Ramos (cell line): Measurements from ENCODE around the gene VTI1A.

ENCODE experiments used
- in situ Hi-C: fragments of 300-500 bp; cut with MboI; formaldehyde crosslinking; loops from one replicate; pipeline ENCODE4 v1.14.3; 2022; ENCODE audit warnings: low sequenced_read_pairs; ENCODE audit not compliant: unreplicated experiment

Gene VTI1A

DNA sequence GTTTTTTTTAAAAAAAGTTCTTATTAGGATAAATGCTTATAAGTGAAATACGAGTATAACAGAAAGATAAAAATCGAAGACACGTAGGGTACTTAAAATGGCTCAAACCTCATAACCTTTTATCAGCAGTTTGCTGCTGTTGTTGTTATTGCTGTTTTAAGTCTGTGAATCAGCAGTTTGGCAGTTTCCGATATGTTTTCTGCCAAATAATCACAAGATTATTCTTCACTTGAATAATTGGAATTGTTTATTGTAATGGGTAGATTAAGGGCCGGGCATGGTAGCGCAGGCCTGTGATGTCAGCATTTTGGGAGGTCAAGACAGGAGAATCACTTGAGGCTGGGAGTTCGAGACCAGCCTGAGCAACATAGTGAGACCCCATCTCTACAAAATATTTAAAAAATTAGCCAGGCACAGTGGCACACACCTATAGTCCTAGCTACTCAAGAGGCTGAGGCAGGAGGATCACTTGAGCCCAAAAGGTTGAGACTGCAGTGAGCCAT lies 177.6 kb downstream of the VTI1A start:
- in situ Hi-C loops, result no loop called here

DNA sequence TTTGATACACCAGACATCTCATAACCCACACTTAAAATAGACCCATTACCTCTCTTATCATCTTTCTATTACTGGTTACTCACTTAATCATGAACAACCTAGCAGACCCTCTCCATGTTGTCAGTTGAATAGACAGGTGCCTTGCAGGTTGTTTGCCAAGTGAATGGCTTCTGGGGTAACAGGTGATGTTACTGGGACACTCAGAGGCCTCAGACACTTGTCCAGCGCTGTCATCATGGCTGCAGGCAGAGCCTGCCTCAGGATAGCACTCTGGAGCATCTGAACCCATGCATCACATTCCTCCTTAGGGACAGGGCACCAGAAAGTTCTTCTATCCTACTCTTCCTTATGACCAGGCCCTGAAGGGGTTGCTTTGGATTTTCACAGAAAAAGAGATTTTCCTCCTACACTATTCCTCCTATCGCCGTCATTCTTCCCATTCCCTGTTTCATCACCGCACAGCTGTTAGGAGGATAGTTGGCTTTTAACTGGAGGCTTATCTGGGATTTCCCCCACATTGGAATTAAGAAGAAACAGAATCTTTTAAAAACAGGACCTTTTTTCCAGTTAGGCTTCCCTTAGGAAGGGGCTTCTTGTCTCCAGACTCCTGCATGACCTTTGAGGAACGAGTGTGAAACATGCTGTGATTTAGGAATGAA lies 182.1 kb downstream of the VTI1A start:
- in situ Hi-C loops, result no loop called here

DNA sequence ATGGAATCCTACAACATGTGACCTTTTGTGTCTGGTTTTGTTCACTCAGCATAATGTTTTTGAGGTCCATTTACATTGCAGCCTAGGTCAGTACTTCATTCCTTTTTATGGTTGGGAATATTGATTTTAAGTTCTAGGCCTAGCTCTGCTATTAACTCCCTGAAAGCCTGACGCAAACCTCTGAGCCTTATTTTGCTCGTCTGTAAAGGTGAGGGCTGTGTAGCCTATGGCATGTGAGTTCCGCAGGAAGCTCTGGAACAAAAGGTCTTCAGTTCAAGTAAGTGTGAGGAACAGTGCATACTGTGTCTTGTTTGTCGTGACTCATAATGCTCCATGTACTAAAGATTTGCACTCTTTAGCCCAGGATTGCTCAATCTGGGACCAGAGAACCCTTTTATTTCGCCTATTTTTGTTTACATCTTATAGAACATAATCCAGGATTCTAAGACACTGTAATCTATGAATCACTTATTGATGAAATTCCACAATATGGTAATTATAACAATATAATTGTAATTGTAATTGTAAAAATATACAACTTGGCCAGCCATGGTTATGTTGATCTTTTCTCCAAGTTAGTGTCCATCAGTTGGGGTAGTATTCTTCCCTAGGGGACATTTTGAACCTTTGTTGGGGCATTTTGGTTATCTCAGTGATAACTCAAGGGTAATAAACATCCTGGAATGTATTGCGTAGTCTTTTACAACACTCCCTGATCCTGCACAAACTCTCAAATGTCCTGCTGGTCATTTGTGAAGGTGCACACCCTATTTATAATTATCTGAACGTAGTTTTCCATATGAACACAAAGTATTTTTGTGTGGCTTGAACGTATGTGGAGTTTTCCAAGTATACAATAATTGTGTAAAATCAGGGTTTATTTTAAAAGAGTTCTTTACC lies 184.7 kb downstream of the VTI1A start:
- in situ Hi-C loops, result no loop called here

DNA sequence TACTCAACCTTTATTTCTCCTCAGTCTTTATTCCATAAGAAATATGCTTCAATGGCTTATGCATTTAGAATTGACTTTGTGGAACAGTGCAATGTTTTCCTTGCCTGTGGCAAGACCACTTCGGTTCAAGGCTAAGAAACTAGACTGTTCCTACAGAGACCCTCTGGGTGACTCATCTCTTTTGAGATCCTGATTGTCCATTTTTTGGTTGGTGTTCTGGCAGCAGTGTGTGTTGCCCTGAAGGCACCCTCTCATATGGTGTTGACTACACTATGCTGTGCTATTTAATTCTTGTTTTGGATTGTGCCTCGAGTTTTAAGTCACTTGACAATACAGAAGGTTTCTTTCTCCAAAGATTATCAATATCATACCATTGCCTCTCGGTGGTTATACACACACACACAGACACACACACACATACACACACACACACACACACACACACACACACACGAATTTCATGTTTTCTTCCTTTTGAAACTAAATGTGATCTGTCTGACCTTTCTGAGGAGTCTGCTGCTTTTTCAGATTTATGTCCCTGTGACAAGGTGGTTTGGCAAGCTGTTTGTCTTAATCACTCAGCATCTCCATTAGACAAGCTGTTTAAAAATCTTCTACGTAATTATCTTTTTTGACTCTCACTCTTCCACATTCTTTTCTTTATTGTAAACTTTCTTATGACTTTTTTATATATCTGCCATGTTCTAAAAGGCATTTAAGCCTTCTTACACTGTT lies 187.2 kb downstream of the VTI1A start:
- in situ Hi-C loops, result no loop called here

DNA sequence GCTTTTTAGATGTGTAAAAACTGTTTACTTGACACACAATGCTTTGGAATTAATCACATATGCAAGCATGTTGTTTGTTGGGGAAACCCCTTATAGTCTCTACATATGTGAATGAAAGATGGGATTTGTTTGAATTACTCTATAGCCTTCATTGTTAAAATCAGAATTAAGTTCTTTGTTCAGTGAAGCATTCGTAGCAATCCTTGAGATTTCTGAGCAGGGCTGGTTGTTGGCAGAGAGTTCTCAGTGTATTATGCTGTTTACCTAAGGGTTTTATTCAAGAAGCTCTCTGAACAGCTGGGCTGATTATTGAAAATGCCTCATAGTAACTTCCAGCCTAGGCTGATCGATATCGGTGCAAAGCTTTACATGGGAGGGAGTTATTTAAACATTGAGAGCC lies 190.9 kb downstream of the VTI1A start:
- in situ Hi-C loops, result no loop called here

DNA sequence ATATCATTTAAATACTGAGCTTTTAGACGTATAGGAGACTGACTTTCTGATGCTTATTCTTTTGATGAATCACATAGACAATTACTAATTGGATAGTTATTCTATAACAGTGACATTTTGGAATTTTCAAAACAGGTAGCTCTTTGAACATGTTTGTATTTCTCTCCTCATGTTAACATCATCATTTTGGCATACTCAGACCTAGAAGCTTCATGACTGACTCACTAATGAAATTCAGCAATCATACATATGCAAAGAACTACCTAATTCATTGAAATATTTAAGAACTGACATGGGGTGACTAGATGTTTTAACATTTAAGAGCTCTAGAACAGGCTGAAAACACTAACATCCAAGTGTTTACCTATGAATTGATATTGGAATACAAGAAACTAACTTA lies 192.3 kb downstream of the VTI1A start:
- in situ Hi-C loops, result no loop called here

DNA sequence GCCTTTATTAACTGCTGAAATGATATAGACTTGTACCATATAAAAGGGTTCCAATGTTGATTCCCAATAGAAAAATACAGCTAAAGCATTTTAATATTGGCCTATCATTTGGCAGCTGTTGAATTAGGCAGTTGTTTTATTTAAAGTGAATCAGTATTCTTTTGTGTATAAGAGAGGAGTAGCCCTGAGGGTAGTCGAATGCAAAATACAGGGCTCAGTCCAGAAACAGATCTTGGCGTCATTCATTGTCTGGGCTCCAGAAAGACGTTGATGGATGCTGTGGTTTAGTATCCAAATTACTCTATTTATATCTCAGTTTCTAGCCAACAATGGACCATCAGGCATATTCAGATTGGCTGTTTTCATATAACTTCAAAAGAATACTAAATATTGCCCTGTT lies 193.6 kb downstream of the VTI1A start:
- in situ Hi-C loops, result no loop called here

DNA sequence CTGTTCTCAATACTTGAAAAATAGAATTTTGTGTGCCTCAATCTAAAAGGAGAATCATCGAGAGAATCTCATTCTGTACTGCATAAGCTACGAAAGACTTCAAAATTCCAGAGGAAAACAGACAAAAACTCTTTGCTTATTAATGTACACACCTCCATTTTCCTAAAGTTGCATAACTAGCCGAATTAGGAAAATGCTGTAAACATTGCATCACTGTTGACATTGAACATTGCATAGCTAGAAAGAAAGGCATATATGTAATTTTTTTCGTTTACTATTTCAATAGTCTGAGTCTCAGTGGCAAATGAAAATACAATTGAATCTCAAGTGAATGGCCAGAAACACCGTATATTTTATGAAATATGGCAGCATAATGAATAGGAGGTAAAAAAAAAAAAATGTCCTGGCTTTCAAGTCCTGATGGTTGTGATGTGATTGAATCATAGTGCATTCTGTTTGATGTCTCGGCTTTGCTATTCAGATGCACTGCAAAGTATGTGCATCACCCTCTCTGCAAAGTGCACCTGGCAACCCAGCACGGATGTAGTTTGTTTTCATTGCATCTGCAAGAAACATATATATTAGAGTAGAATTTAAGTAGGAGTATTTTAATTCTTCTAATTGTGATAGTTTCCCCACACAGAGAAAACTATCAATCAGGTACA lies 196.7 kb downstream of the VTI1A start:
- in situ Hi-C loops, result no loop called here

DNA sequence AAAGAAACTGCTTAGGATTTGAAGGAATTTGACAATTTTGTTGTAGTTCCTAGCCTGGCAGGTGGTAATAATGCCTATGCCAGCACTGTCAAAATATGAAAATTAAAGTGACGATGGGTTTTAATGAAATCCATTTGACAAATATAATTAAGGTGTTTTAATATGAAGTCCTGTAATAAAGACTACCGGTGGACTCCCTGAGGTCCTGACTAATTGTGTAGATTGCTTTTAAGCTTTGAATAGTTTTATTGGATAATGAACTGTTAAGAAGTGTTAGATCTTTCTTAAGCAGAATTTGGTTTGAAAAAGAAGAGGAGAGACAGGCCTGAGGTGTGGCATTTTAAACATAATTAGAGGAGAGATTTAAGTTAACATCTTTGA lies 197.2 kb downstream of the VTI1A start:
- in situ Hi-C loops, result no loop called here

DNA sequence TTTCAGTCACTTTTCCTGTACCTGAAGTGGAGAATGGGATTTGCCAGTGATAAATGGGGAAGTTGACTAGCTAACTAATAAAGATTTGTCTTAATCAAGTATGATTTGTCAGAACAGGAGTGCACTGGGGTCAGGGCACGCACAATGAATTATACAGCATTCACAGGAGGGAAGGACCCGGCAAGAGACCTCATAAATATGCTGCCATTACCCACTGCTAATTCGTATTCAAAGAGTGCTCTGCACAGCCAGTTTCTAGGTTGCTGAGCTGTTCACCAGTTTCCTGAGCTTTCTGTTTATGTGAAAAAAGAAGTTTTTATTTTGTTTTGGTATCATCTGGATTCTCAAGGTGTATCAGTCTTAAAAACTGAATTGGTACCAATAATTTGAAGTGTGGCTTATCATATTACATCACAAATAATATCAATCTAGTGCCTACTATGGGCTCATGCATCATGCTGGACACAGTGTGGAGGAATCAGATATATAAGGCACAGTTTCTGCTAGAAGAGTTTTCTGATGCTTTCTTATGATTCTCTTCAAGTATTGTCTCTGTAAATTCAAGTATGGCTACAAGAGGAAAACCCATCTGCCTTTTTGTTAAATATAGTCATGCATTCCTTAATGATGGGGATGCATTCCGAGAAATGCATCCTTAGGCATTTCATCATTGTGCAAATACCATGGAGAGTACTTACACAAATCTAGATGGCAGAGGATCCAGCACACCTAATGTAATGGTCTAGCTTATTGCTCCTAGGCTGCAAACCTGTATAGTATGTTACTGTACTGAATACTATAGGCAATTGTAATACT lies 202.2 kb downstream of the VTI1A start:
- in situ Hi-C loops, result no loop called here

DNA sequence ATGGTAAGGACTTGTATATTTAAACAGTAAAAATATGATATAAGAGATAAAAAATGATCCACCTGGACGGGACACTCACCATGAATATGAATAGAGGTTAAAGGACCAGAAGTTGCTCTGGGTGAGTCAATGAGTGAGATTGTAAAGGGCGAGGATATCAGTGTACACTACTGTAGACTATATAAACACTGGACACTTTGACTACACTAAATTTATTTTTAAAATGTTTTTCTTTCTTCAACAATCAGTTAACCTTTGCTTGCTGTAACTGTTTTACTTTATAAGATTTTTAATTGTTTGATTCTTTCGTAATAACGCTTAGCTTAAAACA lies 202.8 kb downstream of the VTI1A start:
- in situ Hi-C loops, result no loop called here

DNA sequence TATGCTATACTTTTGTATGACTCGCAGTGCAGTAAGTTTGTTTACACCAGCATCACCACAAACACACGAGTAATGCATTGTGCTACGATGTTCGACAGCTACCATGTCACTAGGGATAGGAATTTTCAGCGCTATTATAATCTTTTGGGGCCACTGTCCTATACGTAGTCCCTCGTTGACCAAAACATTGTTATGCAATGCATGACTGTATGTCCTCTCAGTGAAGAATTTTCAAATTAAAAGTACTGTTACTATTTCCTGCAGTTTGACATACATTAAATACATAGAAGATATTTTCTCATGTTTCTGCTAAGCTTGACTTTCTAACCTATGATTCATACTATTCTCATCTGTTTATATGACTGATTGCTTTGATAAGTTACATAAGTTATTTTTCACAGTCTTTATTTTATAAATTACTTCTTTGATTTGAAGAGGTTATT lies 203.6 kb downstream of the VTI1A start:
- in situ Hi-C loops, result no loop called here

DNA sequence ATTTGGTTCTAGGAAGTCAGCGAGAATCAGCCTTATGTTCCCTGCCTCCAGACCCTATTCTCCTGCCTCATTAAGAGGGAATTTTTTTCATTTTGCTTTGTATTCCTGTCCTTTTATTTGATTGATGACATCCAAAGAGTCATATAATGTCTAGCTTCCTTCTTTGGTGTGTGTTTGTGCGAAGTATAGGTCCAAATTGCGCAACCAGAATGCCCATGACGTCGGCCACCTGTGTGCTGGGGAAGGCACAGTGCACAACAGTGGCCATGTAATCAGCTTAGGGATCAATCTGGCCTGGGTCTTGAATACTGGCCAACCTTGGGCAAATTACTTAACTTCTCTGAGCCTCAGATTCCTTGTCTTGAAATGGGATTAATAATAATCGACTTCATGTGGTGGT lies 206.2 kb downstream of the VTI1A start:
- in situ Hi-C loops, result no loop called here

DNA sequence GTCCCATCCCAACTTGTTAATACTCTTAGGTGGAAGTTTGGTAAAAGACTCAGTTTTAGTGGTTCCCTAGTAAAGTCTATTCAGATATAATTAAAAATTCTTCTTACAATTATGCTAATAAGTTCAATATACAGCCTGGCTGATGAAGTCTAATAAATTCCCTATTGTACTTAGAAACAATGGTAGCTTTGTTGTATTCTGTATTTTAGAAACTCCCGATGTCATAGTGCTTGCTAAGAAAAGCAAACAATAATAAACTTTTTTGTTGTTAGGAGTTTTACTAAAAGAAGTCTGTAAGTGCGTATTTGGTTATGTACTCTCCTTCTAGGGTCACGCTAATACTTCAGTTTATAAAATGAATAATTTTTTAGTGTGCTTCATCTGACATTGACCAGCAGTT lies 206.8 kb downstream of the VTI1A start:
- in situ Hi-C loops, result no loop called here

DNA sequence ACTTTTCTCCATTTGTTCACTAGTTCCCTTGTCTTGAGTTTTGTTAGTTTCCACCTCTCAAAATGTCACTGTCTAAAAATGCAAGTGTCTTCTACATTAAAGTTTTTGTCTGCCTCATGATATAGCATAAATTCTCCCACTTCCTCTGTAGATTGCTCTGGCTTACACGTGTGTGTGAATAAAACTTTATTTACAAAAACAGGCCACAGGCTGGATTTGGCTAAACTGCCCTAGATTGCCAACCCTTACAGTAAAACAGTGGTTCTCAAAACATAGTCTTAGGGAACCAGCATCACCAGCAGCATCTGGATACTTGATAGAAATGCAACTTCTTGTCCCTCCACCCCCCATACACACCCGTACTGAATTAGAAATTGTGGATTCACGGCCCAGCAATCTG lies 207.8 kb downstream of the VTI1A start:
- in situ Hi-C loops, result no loop called here

DNA sequence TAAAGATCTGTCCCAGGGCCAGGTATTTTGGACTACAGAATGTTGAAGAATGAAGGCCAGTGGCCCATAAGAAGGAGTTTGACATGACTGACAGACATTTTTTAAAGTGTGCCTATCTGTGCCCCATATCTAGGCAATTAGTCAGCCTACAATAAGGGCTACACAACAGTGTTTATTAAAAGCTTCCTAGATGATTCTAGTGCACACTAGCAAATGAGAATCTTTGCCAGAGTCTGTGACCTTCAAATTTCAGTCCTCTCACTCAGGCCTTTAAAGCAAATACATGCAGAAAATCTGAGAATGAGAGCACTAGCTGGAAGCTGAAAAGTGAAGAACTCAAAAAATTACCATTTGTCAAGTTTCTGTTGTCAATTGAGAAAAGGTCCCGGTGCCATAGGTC lies 208.7 kb downstream of the VTI1A start:
- in situ Hi-C loops, result no loop called here

DNA sequence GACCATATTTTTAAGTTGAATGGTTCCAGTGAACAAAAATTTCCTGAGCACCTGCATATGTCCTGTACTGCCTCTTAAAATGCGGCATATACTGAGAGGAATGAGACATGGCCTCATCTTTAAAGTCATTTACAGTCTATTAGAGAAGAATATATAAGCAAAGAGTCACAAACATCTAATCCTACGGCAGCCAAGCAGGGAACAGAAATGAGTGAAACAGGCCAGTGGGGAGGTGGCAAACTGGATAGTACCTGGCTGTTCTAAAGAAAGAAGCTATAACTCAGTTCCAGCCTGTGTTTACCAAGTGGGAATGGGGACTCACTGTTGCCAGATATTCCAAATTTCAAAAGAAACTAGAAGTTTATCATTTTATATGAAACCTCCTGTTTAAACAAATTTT lies 211.4 kb downstream of the VTI1A start:
- in situ Hi-C loops, result no loop called here

DNA sequence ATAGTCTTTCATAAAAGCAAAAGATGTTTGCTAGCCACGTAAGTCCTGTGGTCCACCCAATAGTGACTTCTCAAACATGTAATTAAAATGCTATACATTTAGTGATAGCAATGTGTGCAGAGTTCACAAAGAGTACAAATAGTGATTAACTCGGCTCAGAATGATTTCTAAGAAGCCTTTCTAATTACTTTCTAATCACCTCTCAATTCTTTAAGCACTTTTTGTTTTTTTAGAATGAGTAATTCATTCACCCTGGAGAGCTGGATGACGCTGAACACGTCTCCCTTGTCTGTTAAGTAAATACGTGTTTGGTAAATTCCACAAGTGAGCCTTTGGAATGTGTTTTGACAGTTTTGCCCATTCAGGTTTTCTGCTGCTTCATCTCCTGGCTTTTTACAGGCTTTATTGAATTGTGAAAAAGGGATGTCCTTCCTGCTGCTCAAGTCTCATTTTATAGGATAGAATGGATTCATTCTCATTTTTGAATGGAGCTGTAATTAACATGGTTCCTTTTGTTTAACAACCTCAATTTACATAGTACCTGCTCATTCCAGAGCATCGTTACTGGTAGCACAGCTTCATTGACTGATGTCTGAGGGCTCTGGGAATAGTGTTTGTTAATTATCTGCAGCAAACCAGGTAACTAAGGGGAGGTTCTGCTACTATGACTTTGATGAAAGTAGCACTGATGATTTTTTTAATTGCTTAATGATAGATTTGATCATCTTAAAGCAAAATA lies 212.1 kb downstream of the VTI1A start:
- in situ Hi-C loops, result no loop called here
